COLO829 (cell line): Measurements from ENCODE around the gene IRF9.
A peak's percentile ranks its signal among the peaks of the same experiment; 100 is the strongest.

Experiments used
- DNase-seq: peaks from one replicate; pipeline ENCODE4 v3.0.0; 2012; ENCODE audit warnings: low spot score

IRF9 gene, protein sequence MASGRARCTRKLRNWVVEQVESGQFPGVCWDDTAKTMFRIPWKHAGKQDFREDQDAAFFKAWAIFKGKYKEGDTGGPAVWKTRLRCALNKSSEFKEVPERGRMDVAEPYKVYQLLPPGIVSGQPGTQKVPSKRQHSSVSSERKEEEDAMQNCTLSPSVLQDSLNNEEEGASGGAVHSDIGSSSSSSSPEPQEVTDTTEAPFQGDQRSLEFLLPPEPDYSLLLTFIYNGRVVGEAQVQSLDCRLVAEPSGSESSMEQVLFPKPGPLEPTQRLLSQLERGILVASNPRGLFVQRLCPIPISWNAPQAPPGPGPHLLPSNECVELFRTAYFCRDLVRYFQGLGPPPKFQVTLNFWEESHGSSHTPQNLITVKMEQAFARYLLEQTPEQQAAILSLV

DNA sequence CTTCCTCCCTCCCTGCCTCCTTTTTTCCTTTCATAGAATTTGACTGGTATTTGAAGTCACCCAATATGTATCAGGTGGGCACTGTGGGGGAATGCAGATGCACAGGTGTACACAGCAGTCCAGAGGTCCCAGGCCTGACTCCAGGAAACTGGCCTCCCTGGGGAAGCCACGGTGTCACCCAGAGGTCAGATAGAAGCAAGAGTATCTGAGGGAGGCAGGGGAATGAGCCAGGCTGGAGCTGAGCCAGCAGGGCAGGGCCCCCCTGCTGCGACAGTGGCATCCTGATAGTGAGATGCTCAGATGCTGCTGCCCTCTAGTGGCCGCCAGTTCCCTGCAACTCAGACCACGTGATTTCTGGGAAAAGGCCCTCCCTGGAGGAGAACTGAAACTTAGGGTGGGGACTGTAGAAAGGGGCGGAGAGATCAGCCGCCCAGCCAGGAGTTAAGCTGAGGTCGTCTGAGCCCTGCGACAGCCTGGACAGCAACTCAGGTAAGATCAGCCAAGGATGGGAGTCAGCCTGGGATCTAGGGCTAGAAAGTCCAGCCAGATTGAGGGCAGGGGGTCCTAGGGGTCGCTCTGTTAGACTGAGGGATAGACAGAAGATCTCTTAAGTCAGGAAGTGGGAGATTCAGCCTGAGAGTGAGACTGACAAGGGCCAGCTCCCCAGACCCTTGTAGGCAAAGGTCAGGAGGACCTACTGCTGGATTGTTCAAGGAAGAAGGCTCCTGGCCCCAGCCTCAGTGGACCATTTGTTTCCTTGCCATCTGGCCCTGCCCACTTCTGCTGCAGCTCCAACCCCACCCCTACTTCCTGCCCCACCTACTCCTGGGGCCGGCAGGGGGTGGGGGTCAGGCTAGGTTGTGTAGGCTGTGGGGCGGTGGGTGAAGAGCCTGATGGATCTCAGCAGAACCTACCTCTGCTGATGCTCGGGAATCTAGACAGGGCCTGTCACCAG is at the start of gene IRF9:
TSS of gene IRF9 (plus strand) at position 416 of the 955 bp plus-strand sequence. CDS start 880 bp downstream, outside the sequence.
- peak; percentile 97 for DNase-seq

DNA sequence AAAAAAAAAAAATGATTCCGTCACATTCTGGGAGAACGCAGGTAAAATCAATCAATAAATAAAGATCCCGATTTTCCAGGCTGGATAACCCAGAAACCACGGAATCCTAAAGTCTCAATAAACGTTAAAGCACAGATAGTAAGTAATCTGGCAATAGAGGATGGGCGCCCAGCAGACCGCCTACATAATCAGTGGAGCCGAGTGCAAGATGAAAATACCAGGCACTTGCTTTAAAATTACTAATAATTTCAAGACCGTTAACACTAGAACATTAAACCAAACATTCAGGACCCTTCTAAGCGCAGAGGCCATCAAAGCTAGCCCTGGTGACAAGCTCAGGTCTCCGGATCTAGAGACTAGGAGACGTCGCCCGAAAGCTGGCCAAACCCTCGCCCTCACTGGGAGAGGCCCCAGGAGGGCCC is 47.7 kb upstream of the IRF9 start:
- peak; percentile 18 for DNase-seq

DNA sequence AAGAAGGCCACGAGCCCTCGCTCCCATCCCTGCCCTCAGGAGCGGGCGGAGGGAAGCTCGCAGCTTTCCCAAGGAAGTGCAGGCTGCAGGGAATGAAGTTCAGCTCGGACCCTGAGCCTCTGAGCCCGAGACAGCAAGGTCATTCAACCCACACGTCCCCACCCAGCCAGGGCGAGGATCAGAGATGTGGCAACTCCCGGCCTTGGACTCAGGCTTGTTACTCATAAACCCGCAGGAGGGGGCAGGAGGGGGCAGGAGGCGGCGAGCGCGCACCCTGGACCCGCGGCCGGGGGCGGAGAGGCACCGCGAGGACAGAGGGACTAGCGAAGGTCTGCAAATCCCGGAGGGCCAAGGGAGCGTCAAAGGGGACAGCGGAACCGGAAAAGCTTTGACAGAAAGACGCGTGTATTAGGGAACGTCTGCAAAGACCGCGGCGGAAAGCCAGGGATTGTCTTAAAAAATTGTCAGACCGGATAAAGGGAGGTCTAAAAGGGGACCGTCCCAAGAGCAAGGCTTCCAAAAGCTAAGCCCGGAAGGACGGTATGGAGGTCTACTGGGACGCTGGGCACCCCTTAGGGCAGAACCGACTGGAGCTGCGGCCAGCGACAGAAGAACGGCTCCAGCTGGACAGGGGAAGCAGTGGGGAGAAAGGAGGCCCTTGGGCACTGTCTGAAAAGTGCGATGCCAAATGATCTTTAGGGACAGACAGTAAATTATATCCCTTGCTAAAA is 47.1 kb upstream of the IRF9 start:
- peak; percentile 85 for DNase-seq

DNA sequence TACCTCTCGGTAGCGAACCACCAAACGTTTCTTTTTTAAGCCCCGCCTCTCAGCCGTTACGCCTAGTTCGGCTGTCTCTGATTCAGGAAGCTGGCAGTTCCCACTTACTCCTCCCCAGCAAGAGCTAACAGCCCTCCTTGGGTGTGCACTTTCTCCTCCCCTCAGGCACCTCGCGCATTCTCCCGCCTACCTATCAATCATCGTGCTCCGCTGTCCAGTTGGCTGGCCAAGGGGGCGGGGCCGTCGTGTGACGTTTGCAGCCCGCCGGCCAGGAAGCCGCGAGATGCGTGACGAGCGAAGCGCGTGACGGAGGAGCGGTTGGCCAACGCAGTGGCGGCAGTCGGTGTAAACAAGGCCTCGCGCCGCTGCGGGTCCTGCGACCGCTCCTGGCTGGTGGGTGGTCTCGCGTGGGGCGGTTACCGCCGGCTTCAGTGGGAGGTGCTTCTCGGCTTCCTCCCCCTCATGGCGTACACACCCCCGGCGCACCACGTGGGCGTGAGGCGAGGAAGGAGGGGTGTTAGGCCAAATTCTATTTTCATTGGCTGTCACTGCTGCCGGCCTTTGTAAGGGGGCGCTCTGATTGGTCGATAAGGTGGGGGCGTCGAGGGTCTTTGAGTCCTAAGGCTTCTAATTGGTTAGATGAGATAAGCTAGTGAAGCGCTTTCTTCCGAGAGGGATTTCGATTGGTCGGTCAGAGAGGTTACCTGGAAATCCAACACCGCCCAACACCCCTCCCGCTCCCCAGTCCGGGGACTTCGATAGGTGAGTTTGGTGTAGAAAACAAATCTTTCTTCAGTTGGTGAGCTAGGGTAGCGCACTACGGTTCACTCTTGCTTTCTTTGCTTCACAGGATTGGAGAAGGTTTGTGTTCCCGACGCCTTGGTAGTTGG is 46.3 kb upstream of the IRF9 start, which contains the start of the genes DCAF11 and NRL:
TSS of gene DCAF11 (plus strand) at position 246 of the 890 bp plus-strand sequence. CDS start 818 bp downstream, outside the sequence.
TSS of gene NRL (minus strand) at position 418 of the 890 bp plus-strand sequence. CDS start 32,101 bp downstream, outside the sequence.
- DNase-seq: peak; percentile 100

DNA sequence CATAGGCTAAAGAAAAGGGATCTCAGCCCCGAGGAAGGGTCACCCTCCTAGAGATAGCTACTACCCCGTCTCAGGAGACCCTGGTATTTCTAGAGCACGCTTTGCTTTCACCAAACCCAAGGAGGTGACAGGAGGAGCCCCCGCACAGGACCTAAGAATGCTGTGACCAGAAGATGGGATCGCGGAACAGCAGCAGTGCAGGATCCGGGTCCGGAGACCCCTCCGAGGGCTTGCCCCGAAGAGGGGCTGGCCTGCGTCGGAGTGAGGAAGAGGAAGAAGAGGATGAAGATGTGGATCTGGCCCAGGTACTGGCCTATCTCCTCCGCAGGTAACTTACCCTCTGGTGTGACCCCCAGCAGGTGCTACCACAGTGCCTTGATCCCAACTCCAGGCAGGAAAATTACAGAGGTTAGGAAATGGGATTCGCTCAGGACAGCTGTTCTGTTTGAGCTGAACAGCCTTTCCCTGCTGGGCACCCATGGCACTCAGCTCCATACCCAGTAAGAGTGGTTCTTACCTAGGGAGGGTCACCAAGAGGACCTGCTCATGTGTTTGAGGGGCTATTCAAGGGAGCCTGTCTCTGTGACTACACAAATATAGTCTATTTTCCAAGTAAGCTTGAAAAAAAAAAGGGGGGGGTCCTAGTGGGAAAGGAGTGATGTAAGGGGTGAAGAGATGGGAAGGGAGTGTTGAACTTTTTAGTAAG is 45.5 kb upstream of the IRF9 start:
- no peak for DNase-seq

DNA sequence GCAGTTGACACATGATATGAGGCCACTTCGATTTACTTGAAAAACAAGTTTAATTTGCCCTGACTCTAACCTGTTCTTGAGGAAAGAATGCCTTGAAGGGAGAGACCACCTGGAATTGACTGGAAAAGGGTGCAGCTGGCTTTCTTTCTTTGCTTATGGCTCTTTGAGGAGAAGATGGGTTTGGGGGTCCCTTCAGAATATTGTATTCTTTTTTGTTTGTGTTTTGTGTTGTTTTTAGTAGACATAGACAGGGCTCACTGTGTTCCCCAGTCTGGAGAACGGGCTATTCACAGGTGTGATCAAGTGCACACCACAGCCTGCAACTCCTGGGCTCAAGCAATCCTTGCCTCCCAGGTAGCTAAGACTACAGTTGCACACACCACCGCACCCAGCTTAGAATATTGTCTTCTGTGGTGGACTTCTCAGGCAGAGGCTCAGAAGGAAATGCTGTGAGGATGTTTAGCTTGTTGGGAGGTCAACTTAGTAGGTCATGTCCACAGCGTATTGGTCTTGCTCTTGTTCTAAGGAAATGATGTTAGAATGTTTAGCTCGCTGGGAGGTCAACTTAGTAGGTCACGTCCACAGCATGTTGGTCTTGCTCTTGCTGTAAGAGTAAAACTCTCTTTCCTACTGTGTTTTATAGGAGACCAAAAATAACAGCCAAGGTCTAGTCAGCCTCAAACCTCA is 44.8 kb upstream of the IRF9 start:
- no peak for DNase-seq

DNA sequence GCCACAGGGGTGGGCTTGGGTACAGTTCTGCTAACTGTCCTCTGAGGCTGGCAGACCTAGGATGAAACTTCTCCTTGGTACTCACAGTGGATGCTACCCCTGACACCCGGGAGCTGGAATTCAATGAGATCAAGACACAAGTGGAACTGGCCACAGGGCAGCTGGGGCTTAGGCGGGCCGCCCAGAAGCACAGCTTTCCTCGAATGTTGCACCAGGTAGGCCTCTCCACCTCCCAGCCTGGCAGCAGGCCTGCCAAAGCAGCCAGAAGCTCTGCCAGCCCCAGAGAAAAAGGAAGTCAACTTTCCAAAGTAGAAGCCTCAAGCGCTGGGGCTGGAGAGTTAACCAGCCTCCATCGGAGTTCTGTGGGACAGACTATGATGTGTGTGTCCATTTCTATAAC is 43.9 kb upstream of the IRF9 start:
- DNase-seq: no peak

DNA sequence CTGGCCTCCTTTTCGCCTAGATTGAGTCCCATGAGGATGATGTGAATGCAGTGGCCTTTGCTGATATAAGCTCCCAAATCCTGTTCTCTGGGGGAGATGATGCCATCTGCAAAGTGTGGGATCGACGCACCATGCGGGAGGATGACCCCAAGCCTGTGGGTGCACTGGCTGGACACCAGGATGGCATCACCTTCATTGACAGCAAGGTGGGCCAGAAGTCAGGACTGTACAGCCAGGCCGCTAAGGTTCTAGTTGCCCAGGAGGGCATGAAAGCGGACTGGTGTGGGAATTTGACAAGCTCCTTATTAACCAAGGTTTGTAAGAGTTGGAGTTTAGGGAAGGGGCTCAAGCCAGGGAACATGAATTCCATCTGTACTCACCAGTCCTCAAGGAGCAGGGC is 41.4 kb upstream of the IRF9 start:
- DNase-seq: no peak

DNA sequence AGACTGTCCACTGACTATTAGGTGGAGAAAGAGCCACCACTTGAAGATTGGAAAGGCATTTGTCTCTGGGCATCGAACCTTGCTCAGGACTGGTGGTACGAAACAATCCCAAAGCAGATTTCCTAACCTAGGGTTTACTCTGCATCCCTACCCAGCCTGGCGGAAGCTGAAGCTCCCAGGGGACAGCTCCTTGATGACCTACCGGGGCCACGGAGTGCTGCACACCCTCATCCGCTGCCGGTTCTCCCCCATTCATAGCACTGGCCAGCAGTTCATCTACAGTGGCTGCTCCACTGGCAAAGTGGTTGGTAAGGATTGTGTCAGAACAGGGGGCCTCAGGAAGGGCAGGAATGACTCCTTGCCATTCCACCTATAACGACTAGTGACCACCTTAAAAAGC is 39.9 kb upstream of the IRF9 start:
- no peak for DNase-seq

DNA sequence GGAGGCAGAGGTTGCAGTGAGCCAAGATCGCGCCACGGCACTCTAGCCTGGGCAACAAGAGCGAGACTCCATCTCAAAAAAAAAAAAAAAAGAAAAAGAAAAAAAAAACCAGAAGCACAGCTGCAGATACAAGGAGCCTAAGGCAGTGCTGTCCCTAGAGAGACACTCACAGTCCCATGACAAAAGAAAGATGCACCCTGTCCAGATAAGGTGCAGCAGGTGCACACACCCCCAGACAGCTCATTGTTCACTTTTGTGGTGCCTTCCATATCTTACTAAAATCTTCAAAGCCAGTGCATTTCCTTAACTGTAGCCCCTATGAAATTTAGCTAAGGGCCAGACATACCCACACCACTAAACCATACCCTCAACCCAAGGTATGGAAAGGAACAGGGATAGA is 38.6 kb upstream of the IRF9 start:
- no peak for DNase-seq

DNA sequence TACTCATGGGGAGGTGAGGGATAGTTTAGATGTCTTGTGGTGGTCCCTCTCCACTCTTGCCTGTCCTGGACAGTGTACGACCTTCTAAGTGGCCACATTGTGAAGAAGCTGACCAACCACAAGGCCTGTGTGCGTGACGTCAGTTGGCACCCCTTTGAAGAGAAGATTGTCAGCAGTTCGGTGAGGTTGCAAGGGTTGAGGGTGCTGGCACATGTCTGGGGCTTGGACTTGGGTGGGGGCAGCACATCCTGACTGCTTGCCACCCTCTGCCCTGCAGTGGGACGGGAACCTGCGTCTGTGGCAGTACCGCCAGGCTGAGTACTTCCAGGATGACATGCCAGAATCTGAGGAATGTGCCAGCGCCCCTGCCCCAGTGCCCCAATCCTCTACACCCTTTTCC is 38.2 kb upstream of the IRF9 start:
- no peak for DNase-seq

DNA sequence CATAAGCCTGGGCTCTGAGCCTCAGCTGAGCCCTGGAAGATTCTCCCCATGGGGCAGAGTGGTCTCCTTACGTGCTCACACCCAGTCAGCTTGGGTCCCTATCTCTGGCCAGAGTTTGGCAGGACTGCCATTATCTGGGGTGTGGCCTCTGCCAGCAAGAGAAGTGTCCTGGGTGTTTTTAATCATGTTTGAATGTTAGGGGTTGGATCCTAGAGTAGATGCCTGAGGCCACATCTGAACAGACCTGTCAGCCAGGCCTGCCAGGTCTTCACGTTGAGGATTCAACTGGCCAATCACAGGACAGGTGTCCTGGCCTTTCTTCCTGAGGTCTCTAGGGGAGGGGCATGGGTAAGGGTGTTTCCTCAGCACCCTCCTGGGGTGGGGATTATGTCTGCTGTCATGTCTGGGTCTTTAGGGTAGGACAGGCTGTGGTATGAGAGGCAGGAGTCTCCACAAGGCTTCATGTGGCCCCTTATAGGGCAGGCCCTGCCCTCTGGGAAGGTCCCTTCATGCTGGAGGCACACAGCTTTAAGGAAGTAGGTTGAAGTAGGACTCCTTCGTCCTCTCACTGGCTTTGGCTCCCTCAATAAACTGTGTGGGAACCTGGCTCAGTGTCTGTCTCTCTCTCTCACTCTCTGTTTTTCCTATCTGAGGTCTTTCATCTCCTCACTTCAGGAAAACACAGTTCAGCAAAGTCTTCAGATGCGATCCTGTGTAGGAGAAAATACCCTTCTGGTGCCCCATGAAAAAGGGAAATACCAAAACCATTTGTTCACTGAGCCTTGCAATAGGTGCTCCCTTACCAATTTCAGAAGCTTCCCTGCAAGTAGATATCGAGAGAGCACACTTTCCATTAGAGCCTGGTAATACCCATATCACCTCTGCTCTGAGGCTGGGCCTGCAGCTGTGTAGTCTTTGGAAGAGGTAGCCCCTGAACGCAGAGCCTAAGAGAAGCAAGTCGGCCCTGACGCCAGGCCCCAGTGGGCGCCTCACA is 37.3 kb upstream of the IRF9 start:
- no peak for DNase-seq

DNA sequence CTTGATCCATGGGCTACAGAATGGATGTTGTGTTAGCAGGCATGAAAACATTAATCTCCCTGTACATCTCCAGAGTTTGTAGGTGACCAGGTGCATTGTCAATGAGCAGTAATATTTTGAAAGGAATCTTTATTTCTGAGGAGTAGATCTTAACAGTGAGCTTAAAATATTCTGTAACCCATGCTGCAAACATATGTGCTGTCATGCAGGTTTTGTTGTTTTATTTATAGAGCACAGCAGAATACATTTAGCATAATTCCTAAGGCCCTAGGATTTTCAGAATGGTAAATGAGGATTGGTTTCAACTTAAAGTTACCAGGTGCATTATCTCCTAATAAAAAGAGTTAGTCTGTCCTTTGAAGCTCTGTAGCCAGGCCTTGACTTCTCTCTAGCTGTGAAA is 34.1 kb upstream of the IRF9 start:
- DNase-seq: no peak

DNA sequence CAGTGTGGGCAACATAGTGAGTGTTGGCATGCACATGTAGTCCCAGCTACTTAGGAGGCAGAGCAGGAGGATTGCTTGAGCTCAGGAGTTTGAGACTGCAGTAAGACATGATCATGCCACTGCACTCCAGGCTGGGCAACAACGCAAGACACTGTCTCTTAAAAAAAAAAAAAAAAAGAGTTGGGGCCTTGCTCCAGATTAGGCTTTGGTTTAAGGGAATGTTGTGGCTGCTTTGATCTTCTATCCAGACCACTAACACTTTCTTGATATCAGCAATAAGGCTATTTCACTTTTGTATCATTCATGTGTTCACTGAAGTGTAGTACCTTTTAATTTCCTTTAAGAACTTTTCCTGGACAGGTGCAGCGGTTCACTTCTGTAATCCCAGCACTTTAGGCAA is 33.4 kb upstream of the IRF9 start:
- no peak for DNase-seq

DNA sequence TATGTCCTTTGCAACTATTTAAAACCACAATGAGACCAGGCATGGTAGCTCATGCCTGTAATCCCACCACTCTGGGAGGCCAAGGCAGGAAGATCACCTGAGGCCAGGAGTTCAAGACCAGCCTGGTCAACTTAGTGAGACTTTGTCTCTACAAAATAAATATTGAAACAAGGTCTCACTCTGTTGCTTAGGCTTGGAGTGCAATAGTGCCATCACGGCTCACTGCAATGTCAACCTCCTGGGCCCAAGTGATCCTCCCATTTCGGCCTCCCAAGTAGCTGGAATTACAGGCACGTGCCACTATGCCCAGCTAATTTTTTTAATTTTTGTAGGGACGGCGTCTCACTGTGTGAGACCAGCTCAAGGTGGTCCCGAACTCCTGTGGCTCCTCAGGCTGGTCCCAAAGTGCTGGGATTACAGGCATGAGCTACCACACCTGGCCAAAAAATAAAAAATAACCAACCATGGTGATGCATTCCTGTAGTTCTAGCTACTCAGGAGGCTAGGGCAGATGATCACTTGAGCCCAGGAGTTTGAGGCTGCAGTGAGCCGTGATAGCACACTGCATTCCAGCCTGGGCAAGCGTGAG is 31.6 kb upstream of the IRF9 start:
- no peak for DNase-seq

DNA sequence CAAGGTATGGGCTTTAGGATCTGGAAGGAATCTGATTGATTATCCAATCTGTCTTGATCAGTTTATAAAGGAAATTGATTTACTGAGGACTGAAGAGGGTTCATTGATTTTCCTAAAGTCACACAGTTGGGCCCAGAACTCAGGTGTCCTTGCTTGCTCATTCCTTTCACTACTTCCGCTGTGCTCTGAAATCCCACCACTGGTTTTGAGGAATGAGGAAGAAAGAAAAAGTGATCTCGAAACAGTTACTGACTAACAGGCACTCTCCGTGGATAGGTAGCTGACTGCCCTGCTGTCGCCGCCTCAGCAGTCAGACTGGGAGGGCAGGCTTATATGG is 30.7 kb upstream of the IRF9 start, which contains the start of gene FITM1:
TSS of gene FITM1 (plus strand) at position 280 of the 337 bp plus-strand sequence. CDS start 905 bp downstream, outside the sequence.
- DNase-seq: no peak

DNA sequence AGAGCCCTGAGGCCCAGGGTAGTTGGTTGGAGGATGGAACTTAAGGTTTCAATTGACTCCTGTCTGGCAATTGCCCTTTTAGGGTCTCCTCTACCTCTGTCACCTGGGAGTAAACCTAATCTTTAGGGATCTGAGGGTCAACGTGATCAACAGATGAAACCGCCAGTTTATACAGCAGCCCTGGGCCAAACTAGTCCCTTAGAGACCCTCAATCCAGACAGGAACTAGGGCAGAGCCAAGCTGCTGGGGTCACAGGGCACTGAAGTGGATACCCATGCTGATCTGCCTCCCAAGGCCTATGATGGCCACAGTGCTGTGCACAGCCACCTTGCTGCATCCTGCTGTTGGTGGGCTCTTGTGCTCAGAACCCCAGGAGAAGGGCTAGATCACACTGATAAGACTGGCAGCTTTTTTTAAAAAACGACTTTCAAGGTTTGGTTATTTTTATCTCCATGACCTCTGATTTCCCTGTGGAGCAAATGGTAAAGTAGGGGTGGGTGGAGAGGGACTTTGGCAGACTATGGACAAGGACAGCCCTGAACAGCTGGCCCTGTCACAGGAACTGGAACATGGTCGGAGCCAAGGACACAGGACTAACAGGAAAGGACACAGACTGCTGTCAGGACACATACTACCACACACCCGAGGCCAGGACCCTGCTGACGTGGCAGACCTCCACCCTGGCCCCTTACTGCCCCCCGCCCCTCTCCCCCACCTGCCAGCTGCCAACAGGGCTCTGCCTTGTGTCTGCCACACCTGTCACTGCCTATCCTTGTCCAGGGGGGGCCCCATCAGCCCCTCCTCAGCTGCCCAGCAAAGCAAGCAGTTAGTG is 30.1 kb upstream of the IRF9 start:
- DNase-seq: no peak
